ENCODE measurements around the gene ZDHHC21. TPM values are rescaled to one million over a fixed set of nuclear protein-coding genes. Genes with fewer than 3 reads are reported as not detected.
"Not testable (repeated sequence)": the region's sequence is repeated elsewhere in the genome, so short reads cannot be mapped to it uniquely, and the experiment has no call there.

ZDHHC21 gene
- total RNA-seq, 1 donor from 2014 or later = 22.4 TPM

- H3K36me3 Mint-ChIP-seq = peaks cover 17% of the 10 kb centered on the region
- peaks cover 8% of the 10 kb centered on the region for H3K27me3 Mint-ChIP-seq (ENCODE audit: low read depth)
- H3K4me1 Mint-ChIP-seq = peaks cover 23% of the 10 kb centered on the region
- H3K4me3 Mint-ChIP-seq = peak overlapping the region; percentile 97
- peak overlapping the region; percentile 90 for H3K27ac Mint-ChIP-seq
- H3K9me3 Mint-ChIP-seq = no peaks in the 10 kb centered on the region
- DNase-seq (ENCODE audit: low spot score in 2 of 2, unreplicated experiment in 2 of 2) = peak in 1 of 2 experiments; percentile 22
- TF ChIP-seq CTCF (IDR thresholded peaks at IDR 0.05; ENCODE audit: unreplicated experiment) = no peak
These were observed 572 bp downstream of the ZDHHC21 start for GRCh38 chr9:14692470-14693250.

DNA sequence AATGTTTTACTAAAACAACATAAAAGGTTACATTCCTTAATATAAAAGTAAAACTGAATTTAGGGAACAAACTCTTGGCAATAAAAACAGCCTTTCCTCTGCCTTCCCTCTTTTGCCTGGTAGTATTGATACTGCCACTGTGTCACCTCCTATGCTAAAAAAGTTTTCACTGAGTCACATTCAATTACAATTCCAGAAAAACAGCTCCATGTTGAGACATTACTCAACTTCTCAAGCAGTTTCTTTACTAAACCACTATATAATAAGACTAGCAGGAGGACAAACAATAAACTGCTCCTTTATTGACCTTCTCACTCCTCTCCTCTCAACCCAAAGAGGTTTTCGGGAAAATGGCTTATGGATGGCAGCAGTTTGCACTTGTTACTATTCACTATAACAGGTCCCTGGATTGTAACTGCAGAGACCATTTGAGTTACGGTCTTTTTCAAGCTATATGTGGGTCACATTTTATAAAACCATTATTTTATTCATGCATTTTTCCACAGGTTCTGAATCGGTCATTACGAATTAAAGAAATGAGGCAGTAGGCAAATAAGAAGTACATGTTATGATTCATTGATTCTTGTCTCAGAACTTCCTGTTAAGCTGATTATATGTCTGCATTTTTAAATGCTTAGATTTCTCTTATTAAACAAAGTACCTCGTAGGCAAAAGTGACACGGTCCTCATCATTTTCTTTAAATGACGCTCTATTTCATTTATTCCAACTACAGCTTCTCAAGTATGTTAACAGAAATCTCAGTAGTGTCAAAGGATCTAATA, 2.1 kb downstream of the ZDHHC21 start:
- H3K4me3 Mint-ChIP-seq = no peak overlapping the region
- no peak overlapping the region for H3K27ac Mint-ChIP-seq
- H3K4me1 Mint-ChIP-seq = peaks cover 23% of the 10 kb centered on the region
- H3K36me3 Mint-ChIP-seq = peaks cover 19% of the 10 kb centered on the region
- TF ChIP-seq CTCF (IDR thresholded peaks at IDR 0.05; ENCODE audit: unreplicated experiment) = no peak
- DNase-seq (ENCODE audit: low spot score in 2 of 2, unreplicated experiment in 2 of 2) = no peak
- H3K27me3 Mint-ChIP-seq (ENCODE audit: low read depth) = no peaks in the 10 kb centered on the region
- no peaks in the 10 kb centered on the region for H3K9me3 Mint-ChIP-seq

DNA sequence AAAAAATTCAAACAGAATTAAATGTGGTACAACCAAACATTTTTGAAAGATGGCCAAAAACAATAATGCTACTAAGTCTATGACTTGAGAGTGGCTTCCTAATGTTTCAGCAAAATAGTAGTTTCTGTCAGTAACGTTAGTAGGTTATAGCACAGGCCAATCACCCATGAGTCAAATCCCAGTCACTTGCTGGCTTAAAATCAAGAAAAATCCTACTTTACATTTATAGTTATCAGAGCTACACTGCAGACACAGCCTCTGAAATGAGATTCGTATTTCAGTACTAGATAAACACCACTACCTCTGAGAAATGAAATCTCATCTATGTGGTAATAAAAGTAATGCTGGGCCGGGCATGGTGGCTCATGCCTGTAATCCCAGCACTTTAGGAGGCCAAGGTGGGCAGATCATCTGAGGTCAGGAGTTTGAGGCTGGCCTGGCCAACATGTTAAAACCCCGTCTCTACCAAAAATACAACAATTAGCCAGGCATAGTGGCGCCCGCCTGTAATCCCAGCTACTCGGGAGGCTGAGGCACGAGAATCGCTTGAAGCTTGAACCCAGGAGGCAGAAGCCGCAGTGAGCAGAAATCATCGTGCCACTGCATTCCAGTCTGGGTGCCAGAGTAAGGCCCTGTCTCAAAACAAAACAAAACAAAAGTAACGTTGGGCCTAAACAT, 6.1 kb downstream of the ZDHHC21 start:
- no peaks in the 10 kb centered on the region for H3K27me3 Mint-ChIP-seq (ENCODE audit: low read depth)
- TF ChIP-seq CTCF (IDR thresholded peaks at IDR 0.05; ENCODE audit: unreplicated experiment) = no peak
- DNase-seq (ENCODE audit: low spot score in 2 of 2, unreplicated experiment in 2 of 2) = no peak
- H3K36me3 Mint-ChIP-seq = peaks cover 36% of the 10 kb centered on the region
- peaks cover 9% of the 10 kb centered on the region for H3K4me1 Mint-ChIP-seq
- H3K4me3 Mint-ChIP-seq = no peak overlapping the region
- H3K9me3 Mint-ChIP-seq = no peaks in the 10 kb centered on the region
- H3K27ac Mint-ChIP-seq = peak overlapping the region; percentile 25

DNA sequence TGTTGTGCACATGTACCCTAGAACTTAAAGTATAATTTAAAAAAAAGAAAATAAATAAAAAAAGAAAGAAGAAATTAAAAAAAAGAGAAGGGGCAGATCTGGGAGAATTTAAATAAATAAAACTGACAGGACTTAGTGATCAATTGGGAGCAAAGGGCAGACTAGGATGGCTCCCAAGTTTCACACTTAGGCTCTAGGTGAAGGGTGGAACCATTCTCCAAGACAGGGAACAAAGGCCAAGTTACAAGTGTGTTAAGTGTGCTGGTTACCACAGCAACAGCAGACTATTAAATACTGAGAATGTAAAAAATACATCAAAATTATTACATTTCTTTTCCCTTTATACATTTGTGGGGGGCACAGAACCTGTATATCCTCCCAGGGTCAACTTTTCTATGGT, 7.1 kb downstream of the ZDHHC21 start:
- Mint-ChIP-seq H3K4me3 (no peak overlapping the region), H3K9me3 (no peaks in the 10 kb centered on the region), H3K27ac (no peak overlapping the region), H3K27me3 (ENCODE audit: low read depth) (no peaks in the 10 kb centered on the region), H3K36me3 (peaks cover 44% of the 10 kb centered on the region), H3K4me1 (peaks cover under 1% of the 10 kb centered on the region)
- DNase-seq (ENCODE audit: low spot score in 2 of 2, unreplicated experiment in 2 of 2) = no peak
- no peak for TF ChIP-seq CTCF (IDR thresholded peaks at IDR 0.05; ENCODE audit: unreplicated experiment)

GRCh38 chr9:14682616-14683015, 10.6 kb downstream of the ZDHHC21 start:
- Mint-ChIP-seq H3K36me3 (peaks cover 31% of the 10 kb centered on the region), H3K4me1 (peaks cover 17% of the 10 kb centered on the region)
- not testable (repeated sequence) for H3K4me3 Mint-ChIP-seq; H3K27me3 Mint-ChIP-seq (ENCODE audit: low read depth); DNase-seq (ENCODE audit: low spot score in 2 of 2, unreplicated experiment in 2 of 2); H3K27ac Mint-ChIP-seq; H3K9me3 Mint-ChIP-seq
